Liver (tissue), 3 donors: Measurements from ENCODE around the gene ATP11A.

Experiments
- GABPA ChIP-seq, 2 donors: IDR thresholded peaks in 1 of 2; conservative IDR thresholded peaks in 1 of 2; 2 replicates each; pipeline ENCODE4 v1.6.1; 2016; ENCODE audit warnings: antibody characterized with exemption in 2 of 2, mild to moderate bottlenecking in 1 of 2, moderate library complexity in 1 of 2
- HNF4G ChIP-seq: IDR thresholded peaks from 2 replicates; pipeline ENCODE4 v1.6.1; 2016; ENCODE audit warnings: antibody characterized with exemption
- JUND ChIP-seq, 2 donors: IDR thresholded peaks; 2 replicates each; pipeline ENCODE4 v1.6.1; 2016; ENCODE audit warnings: antibody characterized with exemption in 2 of 2
- RAD21 ChIP-seq, 2 donors: IDR thresholded peaks; 2 replicates each; pipeline ENCODE4 v1.6.1; 2016; ENCODE audit warnings: antibody characterized with exemption in 2 of 2, mild to moderate bottlenecking in 2 of 2
- SP1 ChIP-seq: IDR thresholded peaks from 2 replicates; pipeline ENCODE4 v1.6.1; 2018; ENCODE audit warnings: antibody characterized with exemption, mild to moderate bottlenecking
- TAF1 ChIP-seq: conservative IDR thresholded peaks from 2 replicates; pipeline ENCODE4 v1.6.1; 2016; ENCODE audit warnings: antibody characterized with exemption, mild to moderate bottlenecking
- YY1 ChIP-seq: IDR thresholded peaks from 2 replicates; pipeline ENCODE4 v1.6.1; 2016; ENCODE audit warnings: antibody characterized with exemption, mild to moderate bottlenecking
- TF ChIP-seq, protein P1 (sequence below): fragments of 150-350 bp; IDR thresholded peaks from 2 replicates; pipeline ENCODE4 v1.5.1; 2017; ENCODE audit warnings: improper control_type of control experiment, low read depth, low read length; ENCODE audit not compliant: missing input control
- TF ChIP-seq, protein P2 (sequence below): IDR thresholded peaks from 2 replicates; pipeline ENCODE4 v1.6.1; 2016; ENCODE audit warnings: antibody characterized with exemption
- donor health status: healthy.
- donor health status: healthy.

DNA sequence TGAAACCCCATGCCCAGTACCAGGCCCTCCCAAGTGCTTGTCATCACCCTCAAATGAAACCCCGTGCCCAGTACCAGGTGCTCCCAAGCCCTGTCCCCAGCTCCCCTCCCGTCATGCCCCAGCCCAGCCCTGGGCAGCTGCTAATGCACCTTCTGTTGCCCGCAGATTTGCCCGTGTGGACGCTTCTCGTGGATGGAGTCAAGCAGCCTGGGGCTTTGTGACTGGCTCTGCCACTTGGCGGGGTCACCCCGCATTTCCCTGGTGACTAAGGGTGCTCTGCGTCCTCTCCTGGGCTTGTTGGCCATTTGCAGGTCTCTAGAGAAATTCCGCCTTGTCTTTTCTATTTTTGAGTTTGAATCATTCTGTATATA is 82.7 kb downstream of the ATP11A start:
- TF ChIP-seq, protein P1, sequence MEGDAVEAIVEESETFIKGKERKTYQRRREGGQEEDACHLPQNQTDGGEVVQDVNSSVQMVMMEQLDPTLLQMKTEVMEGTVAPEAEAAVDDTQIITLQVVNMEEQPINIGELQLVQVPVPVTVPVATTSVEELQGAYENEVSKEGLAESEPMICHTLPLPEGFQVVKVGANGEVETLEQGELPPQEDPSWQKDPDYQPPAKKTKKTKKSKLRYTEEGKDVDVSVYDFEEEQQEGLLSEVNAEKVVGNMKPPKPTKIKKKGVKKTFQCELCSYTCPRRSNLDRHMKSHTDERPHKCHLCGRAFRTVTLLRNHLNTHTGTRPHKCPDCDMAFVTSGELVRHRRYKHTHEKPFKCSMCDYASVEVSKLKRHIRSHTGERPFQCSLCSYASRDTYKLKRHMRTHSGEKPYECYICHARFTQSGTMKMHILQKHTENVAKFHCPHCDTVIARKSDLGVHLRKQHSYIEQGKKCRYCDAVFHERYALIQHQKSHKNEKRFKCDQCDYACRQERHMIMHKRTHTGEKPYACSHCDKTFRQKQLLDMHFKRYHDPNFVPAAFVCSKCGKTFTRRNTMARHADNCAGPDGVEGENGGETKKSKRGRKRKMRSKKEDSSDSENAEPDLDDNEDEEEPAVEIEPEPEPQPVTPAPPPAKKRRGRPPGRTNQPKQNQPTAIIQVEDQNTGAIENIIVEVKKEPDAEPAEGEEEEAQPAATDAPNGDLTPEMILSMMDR, result no peak
- no peak for TF ChIP-seq YY1
- TF ChIP-seq, protein P2, sequence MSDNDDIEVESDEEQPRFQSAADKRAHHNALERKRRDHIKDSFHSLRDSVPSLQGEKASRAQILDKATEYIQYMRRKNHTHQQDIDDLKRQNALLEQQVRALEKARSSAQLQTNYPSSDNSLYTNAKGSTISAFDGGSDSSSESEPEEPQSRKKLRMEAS, result no peak
- TF ChIP-seq RAD21 (IDR thresholded peaks at IDR 0.05), result no peak
- no peak for TF ChIP-seq SP1
- no peak for TF ChIP-seq HNF4G
- no peak for TF ChIP-seq JUND (IDR thresholded peaks at IDR 0.05)
- TF ChIP-seq TAF1, result no peak
- TF ChIP-seq GABPA (IDR thresholded peaks at IDR 0.05 in 1 of 2, conservative IDR thresholded peaks at IDR 0.05 in 1 of 2), result no peak
